SK-N-SH treated with all-trans-retinoic acid at 6 μM for 48 hours (cell line): ENCODE results near the gene GAGE12J.

Experiments used
- ARNTL ChIP-seq: fragments of 450-650 bp; formaldehyde crosslinking; IDR thresholded peaks from 2 replicates; pipeline ENCODE4 v1.5.0; 2020; ENCODE audit warnings: low read depth, mild to moderate bottlenecking, moderate library complexity, borderline replicate concordance
- CREB5 ChIP-seq: fragments of 250-450 bp; sonication (Bioruptor Pico); IDR thresholded peaks from 2 replicates; pipeline ENCODE4 v1.5.1; 2020; ENCODE audit warnings: low read depth, mild to moderate bottlenecking, moderate library complexity
- ESRRG ChIP-seq: fragments of 250-450 bp; sonication (Bioruptor Pico); IDR thresholded peaks from 2 replicates; pipeline ENCODE4 v1.6.1; 2021; ENCODE audit warnings: mild to moderate bottlenecking
- GLIS3 ChIP-seq: fragments of 250-450 bp; sonication (Bioruptor Pico); IDR thresholded peaks from 2 replicates; pipeline ENCODE4 v1.5.0; 2020; ENCODE audit warnings: mild to moderate bottlenecking, moderate library complexity
- PATZ1 ChIP-seq: fragments of 250-450 bp; sonication (Bioruptor Pico); IDR thresholded peaks from 2 replicates; pipeline ENCODE4 v1.8.0; 2020; ENCODE audit warnings: mild to moderate bottlenecking, moderate library complexity, borderline replicate concordance
- RARB ChIP-seq: fragments of 250-450 bp; sonication (Bioruptor Pico); IDR thresholded peaks from 2 replicates; pipeline ENCODE4 v1.8.0; 2021; ENCODE audit warnings: mild to moderate bottlenecking, moderate library complexity
- ZFP3 ChIP-seq: fragments of 250-450 bp; sonication (Bioruptor Pico); IDR thresholded peaks from 2 replicates; pipeline ENCODE4 v1.5.0; 2020; ENCODE audit warnings: mild to moderate bottlenecking, moderate library complexity
- ZNF565 ChIP-seq: fragments of 450-650 bp; formaldehyde crosslinking; conservative IDR thresholded peaks from 2 replicates; pipeline ENCODE4 v1.5.0; 2020; ENCODE audit warnings: low read depth, mild to moderate bottlenecking, moderate library complexity
- ZNF70 ChIP-seq: fragments of 450-650 bp; formaldehyde crosslinking; IDR thresholded peaks from 2 replicates; pipeline ENCODE4 v1.5.0; 2020; ENCODE audit warnings: mild to moderate bottlenecking, moderate library complexity
- ZNF8 ChIP-seq: fragments of 450-650 bp; formaldehyde crosslinking; IDR thresholded peaks from 2 replicates; pipeline ENCODE4 v1.5.0; 2020; ENCODE audit warnings: mild to moderate bottlenecking, moderate library complexity

GRCh38 chrX:49292400-49293362 lies 29.2 kb upstream of the GAGE12J start:
- TF ChIP-seq ZFP3 (no peak), ARNTL (CRISPR knock-in tag) (no peak), ZNF8 (CRISPR knock-in tag) (no peak), GLIS3 (CRISPR knock-in tag) (no peak), PATZ1 (CRISPR knock-in tag) (no peak), CREB5 (no peak), ZNF70 (CRISPR knock-in tag) (no peak), ESRRG (CRISPR knock-in tag) (no peak), ZNF565 (CRISPR knock-in tag) (no peak), RARB (no peak)
